CD4-positive, alpha-beta T cell treated with Interleukin-6 at 100 ng/mL for 8 hours (primary cell): ENCODE results near the gene KIF2B.
"Not testable (repeated sequence)": the region's sequence is repeated elsewhere in the genome, so short reads cannot be mapped to it uniquely, and the experiment has no call there.

Source experiments
- DNase-seq: peaks from one replicate; pipeline ENCODE4 v3.0.0-alpha.2; 2020; ENCODE audit warnings: mixed read lengths, low spot score

Gene KIF2B, protein sequence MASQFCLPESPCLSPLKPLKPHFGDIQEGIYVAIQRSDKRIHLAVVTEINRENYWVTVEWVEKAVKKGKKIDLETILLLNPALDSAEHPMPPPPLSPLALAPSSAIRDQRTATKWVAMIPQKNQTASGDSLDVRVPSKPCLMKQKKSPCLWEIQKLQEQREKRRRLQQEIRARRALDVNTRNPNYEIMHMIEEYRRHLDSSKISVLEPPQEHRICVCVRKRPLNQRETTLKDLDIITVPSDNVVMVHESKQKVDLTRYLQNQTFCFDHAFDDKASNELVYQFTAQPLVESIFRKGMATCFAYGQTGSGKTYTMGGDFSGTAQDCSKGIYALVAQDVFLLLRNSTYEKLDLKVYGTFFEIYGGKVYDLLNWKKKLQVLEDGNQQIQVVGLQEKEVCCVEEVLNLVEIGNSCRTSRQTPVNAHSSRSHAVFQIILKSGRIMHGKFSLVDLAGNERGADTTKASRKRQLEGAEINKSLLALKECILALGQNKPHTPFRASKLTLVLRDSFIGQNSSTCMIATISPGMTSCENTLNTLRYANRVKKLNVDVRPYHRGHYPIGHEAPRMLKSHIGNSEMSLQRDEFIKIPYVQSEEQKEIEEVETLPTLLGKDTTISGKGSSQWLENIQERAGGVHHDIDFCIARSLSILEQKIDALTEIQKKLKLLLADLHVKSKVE

DNA sequence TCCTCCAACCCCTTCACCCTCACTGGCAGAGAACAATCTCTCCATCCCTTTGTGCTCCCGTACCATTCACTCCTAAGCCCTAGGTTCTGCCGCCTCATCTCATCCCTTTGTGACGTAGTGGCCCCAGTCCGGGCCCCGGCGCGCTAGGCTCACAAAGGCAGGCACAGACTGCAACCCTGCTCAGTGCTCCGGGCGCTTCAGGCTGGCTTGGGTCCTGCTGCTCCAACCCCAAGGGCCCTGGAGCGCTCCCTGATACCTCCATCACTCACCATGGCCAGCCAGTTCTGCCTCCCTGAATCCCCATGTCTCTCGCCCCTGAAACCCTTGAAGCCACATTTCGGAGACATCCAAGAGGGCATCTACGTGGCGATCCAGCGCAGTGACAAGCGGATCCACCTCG is at the start of gene KIF2B:
TSS of gene KIF2B (plus strand) at position 164 of the 400 bp plus-strand sequence. CDS start at position 271, 107 bp downstream.
- no peak for DNase-seq

DNA sequence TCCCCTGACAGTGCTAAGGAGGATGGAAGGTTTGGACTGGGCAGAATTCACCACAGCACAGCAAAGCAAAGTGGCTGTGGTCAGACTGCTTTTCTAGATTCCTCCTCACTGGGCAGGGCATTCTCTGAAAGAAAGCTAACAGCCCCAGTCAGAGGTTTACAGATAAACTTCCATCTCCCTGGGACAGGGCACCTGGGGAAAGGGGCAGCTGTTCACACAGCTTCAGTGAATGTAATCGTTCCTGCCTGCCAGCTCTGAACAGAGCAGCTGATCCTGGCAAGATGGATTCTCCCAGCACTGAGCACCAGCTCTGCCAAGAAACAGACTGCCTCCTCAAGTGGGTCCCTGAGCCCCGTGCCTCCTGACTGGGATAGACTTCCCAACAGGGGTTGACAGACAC is 42.4 kb upstream of the KIF2B start:
- no peak for DNase-seq

DNA sequence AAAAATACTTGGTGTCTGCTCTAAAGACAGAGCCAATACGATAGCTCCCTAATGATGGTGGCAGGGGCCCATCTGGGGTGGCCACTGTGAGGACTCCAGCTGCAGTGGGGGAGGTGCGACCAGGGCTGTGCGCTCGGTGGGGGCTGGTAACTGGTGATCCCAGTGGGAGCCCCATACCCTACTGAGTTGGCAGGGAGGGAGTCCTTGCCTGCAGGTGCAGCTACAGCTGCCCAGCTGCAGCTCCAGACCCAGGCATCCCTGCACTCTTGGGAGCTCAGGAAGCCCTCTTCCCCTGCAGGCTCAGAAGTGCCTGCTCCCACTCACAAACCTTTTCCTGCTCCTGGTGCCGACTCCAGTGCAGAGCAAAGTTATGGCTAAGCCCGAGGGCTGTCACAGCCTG is 31.2 kb upstream of the KIF2B start:
- no peak for DNase-seq

DNA sequence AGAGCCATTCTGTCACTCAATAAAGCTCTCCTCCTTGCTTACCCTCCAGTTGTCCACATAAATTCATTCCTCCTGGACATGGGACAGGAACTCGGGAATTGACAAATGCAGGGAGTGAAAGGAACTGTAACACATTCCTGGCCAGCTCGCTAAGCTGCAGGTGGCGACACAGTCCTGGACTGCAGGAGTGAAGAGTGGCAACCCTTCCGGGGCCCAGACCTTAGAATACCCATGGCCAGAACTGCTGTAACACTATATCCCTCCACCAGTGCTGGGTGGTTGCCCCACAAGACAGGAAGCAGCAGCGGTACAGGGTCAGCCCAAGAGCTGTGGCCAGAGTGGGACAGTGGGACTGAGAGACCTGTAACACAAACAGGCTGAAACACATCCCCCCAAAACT is 30.3 kb upstream of the KIF2B start:
- DNase-seq = no peak

DNA sequence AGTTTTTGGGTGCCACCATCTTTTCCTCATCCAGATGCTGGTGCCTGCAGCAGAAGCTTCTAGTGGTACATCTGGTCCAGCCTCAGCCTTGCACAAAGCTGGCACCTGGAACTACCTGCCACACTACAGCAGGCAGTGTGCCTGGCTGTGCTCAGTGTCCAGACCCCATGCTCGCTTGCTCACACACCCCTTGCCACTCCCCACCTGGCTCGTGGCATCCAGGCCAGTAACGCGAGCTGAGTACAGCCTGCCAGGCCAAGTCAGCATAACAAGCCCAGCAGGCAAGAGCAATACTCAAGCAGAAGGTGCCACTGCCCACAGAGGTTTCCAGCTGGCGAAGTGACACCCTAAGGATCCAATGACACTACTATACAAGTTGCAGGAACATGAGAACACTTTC is 29.7 kb upstream of the KIF2B start:
- DNase-seq = no peak

DNA sequence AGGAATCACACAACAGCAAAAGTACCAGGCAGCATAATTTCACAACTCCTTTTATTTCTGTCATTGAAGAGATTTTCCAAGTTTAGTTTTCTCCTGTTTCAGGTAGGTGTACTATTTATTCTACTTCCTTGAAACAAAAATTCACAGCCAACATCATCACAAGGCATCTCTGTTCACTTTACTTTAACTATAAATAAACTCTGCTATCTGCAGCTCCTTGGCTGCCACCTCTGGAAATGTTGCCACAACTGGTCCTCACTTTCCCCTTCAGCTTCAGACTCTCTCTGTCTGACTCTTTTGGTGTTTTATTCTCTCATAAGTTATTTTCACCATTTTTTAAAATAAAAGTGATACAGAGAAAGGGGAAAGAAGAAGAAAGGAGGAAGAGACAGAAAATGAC is 27.9 kb upstream of the KIF2B start:
- no peak for DNase-seq

DNA sequence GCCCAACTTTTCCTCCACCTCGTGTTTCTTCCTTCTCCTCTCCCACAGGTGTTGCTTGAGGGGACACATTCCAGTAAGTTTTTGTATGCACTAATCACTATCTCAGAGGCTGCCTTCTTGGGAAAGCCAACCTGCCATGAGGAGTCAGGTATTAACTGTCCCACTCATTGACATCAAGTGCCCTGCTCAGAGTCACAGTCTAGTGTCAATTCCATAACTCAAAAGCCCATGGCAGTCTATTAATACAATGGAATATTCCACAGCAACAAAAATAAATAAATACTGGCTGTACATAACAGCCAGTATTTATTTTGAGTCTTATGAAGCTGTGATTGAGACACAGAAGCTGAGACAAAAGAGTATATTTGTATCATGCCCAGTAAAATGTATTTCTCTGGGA is 26.1 kb upstream of the KIF2B start:
- DNase-seq = no peak

DNA sequence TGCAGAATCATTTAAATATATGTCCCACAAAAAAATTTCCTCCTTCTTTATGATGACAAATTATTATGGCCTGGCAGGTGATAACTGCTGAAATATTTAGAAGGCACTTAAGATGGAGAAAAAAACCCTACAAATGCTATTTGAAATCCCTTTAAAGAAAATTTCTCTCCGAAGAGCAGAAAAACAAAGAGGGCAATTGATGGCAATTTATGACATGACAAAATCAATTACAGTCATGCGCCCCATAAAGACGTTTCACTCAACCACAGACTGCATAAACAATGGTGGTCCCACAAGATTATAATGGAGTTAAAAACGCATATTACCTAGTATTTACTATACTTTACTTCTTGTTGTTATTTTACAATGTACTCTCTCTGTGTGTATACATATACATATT is 25.2 kb upstream of the KIF2B start:
- no peak for DNase-seq

DNA sequence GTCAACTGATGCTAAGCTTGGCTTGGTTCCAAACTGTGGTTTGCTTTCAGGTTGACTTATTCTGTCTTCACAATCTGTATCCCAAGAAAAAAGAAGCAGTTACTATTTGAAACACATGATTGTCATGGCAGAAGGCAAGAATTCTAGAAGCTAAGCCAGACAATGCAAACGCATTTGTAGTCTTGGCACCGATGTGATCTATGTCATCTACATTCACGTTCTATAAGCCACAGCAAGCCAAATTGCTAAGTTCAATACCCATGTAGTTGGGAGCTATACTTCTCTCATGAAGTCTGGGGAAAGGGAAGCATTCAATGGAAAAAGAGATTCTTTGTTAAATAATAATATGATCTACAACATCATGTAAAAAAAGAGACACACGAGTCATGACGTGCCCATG is 18.3 kb upstream of the KIF2B start:
- DNase-seq = no peak

DNA sequence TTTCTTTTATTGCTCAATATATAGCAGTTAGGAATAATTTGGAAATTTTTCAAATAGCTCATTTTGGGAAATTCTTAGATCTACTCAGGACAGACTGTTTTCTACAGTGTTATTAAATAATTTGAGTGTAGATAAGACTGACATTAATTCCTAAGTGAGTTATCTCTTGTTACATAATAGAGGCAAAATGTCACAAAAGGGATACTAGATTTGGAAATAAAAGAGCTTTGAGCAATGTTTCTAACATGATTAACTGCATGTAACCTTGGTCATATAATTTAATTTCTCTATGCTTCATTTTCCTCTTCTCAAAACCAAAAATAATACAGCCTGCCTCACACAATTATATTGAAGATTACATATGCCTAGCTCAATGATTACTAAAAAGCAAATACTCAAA is 16.3 kb upstream of the KIF2B start:
- DNase-seq = no peak

DNA sequence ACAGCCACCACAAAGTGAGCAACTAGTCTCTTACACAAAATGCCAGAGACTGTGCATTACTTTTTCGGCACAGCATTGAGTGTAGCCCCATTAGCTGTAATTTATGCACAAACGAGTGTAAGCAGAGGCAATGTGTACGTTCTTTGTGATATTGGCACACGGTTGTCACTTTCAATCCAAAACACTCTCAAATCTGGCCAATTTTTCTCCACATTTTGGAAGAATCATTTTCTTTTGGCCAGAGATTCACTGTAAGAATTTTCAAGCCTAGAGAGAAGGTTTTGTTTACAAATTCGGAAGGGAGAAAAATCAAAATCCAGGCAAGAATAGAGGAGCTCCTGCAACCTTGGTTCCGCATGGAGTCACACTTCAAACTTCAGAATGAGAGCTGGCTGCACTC is 15.4 kb upstream of the KIF2B start:
- DNase-seq = no peak

DNA sequence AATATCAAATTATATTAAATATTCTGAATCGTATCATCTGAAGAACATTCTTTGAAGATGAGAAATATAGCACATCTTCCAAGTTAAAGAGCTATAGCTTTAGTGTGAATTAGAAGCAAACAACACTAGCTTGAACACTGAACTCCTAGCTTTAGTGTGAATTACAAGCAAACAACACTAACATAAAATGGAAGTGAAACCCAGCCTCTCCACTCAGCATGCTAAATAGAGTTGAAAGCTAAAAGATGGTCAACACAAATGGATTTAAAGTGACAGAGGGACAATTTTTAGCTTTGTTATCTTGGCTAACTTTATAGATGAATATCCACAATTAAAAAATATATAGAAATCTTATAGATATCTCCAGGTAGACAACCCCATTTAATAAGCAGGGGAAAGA is 4.5 kb upstream of the KIF2B start:
- DNase-seq = no peak

DNA sequence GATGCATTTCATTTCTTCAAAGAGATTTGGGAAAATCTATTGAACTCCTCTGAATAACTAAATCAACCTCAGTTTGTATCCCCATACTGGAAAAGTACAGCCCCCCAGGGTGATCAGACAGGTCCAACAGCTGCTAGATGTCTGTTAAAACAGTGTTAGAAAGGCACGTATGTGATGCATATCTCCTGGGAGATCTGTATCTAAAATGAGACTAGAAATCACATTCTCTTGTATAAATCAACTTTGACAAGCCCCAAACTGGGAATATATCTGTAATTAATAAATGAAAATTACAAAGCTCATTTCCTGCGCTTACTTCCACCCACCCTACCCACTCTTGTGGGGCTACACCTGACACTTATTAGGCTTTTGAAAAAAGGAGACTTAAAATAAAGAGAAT is 3.8 kb upstream of the KIF2B start:
- no peak for DNase-seq

DNA sequence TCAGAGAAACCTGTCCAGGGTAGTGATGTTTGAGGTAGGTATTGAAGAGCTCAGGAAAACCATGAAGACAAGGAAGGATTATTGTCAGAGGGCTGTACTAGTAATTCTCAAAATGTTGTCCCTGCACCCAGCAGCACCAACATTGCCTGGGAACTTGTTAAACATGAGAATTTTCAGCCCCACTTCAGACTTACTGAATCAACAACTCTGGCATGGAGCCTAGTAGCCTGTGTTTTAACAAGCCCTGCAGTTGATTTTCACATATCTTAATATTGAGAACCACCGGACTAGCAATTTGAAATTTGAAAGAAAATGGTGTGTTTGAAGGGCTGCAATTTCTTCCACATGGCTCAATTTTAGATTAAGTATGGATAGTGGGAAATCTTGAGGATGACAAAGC is 2.8 kb upstream of the KIF2B start:
- DNase-seq = no peak

DNA sequence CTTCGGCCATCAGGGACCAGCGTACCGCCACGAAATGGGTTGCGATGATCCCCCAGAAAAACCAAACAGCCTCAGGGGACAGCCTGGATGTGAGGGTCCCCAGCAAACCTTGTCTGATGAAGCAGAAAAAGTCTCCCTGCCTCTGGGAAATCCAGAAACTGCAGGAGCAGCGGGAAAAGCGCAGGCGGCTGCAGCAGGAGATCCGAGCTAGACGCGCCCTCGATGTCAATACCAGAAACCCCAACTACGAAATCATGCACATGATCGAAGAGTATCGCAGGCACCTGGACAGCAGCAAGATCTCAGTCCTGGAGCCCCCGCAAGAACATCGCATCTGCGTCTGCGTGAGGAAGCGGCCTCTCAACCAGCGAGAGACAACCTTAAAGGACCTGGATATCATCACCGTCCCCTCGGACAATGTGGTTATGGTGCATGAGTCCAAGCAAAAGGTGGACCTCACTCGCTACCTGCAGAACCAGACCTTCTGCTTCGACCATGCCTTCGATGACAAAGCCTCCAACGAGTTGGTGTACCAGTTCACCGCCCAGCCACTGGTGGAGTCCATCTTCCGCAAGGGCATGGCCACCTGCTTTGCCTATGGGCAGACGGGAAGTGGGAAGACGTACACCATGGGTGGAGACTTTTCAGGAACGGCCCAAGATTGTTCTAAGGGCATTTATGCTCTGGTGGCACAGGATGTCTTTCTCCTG is 769 bp downstream of the KIF2B start:
- no peak for DNase-seq

DNA sequence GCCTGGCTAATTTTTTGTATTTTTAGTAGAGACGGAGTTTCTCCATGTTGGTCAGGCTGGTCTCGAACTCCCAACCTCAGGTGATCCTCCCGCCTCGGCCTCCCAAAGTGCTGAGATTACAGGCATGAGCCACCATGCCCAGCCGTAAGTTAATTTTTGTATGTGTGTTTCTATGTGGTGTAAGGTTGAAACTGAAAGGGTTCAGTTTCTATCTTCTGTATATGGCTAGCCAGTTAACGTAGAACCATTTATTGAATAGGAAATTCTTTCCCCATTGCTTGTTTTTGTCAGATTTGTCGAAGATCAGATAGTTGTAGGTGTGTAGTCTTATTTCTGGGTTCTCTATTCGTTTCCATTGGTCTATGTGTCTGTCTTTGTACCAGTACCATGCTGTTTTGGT is 12.0 kb downstream of the KIF2B start:
- DNase-seq = not testable (repeated sequence)

DNA sequence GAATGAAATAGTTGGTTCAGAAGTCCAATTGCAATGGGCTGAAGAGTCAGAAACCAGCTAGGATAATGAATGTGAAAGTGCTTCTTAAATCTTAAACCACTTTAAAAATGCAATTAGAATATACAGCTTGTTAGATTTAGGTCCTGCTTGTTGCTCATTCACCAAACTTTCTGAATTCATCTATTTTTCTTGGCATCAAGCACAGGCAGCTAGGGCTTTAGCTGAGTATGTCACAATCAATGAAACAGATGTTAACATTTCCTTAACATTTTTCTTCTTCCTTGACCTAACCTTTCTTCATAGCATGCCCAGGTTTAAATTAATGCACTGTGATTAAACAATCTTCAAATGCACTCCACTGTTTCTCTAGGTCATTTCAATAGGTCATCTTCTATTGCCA is 14.4 kb downstream of the KIF2B start:
- DNase-seq = no peak

DNA sequence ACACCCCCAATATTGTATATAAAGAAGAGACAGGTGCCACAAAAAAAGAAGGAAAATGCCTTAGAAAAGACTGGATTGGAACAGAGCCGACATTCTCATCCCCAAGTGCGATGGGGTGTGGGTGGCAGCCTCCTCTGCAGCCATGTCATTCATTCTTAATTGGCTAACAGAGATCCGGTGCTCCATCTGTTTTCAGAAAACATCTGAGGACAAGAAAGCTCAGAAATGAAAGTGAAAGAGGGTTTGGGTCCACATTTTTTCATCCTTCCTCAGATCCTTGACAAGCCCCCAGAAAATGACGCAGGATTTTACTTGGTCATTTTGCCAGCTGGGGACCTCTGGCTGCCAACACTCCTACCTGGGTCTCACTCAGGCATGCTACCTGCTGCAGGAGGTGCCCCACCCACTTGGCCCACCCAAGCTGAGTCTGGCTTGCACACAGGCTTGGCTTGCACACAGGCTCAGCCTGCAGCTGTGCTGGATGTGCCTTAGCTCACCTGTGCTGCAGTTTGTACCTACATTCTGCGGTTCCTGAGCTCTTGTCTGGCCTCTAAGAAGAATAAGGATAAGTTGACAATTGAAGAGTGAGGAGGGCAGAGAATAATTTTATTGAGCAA is 21.9 kb downstream of the KIF2B start:
- no peak for DNase-seq

DNA sequence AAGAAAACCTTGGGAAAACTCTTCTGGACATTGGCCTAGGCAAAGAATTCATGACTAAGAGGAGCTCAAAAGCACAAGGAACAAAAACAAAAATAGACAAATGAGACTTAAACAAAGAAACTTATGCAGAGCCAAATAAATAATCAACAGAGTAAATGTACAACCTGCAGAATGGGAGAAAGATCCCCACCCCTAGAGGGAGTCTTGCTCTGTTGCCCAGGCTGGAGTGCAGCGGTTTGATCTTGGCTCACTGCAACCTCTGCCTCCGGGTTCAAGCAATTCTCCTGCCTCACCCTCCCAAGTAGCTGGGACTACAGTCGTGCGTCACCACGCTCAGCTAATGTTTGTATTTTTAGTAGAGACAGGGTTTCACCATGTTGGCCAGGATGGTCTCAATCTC is 48.4 kb downstream of the KIF2B start:
- not testable (repeated sequence) for DNase-seq
